ENCODE data around the gene TSPAN18.

DNA sequence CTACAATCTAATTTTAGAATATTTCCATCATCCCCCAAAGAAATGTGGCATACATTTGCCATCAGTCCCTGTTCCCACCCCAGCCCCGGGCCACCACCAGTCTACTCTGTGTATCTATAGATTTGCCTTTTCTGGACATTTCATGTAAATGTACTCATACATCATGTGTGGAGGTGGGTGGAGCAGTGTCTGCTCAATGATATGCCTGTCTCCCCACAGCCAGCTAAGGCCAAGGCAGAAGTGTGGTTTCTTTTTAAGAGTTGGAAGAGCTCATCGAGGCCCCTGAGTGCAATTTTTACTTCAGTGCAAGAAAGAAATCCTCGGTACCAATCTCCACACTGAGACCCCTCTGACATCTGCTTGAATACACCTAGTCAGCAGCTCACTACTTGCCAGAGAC is 143.4 kb downstream of the TSPAN18 start:
- TF ChIP-seq YY1 (IDR thresholded peaks at IDR 0.05; ENCODE audit: insufficient read depth, insufficient read length): no peak
- no peak for TF ChIP-seq ZNF274 (IDR thresholded peaks at IDR 0.05; ENCODE audit: low read depth, low read length)
